ENCODE results near the gene PPP1R14C.

DNA sequence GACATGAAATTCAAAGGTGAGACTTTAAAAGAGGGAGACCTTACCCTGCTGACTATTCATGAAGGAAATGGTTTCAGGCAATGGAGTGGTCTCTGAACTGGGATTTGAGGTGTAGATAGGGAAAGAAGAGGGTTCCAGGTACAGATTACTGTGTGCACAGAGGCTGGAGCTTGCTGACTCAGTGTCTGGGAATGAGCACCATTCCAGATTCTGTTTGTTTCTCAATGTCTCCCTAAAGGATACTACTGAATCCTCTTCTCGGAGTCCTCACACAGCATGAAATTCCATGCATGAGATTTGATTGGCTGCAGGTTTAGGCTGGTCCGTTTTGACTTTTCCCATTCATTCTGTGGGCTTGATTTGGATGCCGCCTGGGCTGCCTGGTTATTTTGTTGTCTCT, 49.0 kb downstream of the PPP1R14C start:
- TF ChIP-seq TOX (CRISPR knock-in tag; IDR thresholded peaks at IDR 0.05; ENCODE audit: borderline replicate concordance) (no peak), ZC3H10 (CRISPR knock-in tag; IDR thresholded peaks at IDR 0.05) (no peak), OSR1 (CRISPR knock-in tag; IDR thresholded peaks at IDR 0.05) (no peak), CREB5 (CRISPR knock-in tag; IDR thresholded peaks at IDR 0.05; ENCODE audit: low read depth) (no peak), GLIS3 (CRISPR knock-in tag; IDR thresholded peaks at IDR 0.05) (no peak), CSDC2 (CRISPR knock-in tag; IDR thresholded peaks at IDR 0.05) (no peak), TCF4 (CRISPR knock-in tag; IDR thresholded peaks at IDR 0.05; ENCODE audit: borderline replicate concordance) (no peak), SNAI2 (CRISPR knock-in tag; IDR thresholded peaks at IDR 0.05) (no peak), RARB (CRISPR knock-in tag; IDR thresholded peaks at IDR 0.05) (no peak), ISL1 (CRISPR knock-in tag; IDR thresholded peaks at IDR 0.05) (no peak), ARNTL (CRISPR knock-in tag; IDR thresholded peaks at IDR 0.05; ENCODE audit: borderline replicate concordance, low read depth) (no peak), ZNF70 (CRISPR knock-in tag; IDR thresholded peaks at IDR 0.05) (no peak)
- TF ChIP-seq, protein P1, sequence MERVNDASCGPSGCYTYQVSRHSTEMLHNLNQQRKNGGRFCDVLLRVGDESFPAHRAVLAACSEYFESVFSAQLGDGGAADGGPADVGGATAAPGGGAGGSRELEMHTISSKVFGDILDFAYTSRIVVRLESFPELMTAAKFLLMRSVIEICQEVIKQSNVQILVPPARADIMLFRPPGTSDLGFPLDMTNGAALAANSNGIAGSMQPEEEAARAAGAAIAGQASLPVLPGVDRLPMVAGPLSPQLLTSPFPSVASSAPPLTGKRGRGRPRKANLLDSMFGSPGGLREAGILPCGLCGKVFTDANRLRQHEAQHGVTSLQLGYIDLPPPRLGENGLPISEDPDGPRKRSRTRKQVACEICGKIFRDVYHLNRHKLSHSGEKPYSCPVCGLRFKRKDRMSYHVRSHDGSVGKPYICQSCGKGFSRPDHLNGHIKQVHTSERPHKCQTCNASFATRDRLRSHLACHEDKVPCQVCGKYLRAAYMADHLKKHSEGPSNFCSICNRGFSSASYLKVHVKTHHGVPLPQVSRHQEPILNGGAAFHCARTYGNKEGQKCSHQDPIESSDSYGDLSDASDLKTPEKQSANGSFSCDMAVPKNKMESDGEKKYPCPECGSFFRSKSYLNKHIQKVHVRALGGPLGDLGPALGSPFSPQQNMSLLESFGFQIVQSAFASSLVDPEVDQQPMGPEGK (CRISPR knock-in tag; IDR thresholded peaks at IDR 0.05; ENCODE audit: borderline replicate concordance) = no peak
